ENCODE results near the gene NXF1.

The NXF1 gene

DNA sequence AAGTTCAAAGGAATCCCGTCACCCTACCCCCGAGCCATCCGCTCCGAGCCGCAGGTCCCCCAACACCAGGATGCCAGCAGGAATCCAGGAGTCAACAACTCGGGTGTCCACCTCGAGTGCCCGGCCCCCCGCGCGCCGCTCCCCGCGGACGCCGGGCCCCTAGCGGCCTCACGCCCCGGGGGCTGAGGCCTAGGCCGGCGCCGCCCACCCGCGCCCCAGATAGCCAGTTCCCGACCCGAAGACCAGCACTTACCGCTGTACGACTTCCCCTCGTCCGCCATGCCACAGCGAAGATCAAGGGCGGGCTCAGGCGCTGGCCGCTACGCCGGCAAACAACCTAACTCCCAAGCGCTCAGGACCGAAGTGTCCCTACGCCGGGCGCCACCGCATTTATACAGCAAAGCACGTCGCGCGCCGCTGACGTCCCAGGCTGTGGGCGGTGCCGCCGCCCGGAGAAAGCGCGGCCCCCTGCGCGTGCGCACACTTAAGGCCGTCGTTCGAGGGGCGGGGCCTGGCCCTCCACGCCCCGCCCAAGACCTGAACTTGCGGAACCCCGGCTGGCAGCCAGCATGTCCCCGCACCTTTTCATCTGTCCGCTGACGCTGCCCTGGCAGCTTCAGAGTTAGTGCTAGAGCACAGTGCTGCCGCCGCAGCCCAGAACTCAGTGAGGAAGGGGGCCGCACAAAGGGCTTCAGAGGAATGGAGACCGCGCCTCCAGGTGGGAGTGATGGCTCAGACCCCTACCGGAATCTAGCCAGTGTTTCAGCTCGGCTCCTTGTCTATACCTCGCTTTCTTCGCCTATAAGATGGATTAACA is at the start of gene NXF1:
NXF1 (minus strand) TSS at position 365 of the 817 bp plus-strand sequence; CDS start at position 281, 84 bp downstream.
- Histone ChIP-seq H3K4me2 (peak within 1 kb of the TSS; percentile 100), H2AFZ (ENCODE audit: low read depth) (peak within 1 kb of the TSS; percentile 63; the same call in 1 of the 2 replicates), H3K27ac (peak within 1 kb of the TSS; percentile 92), H4K20me1 (ENCODE audit: insufficient read depth) (peaks cover 6% of the 10 kb centered on the region), H3K4me1 (ENCODE audit: low read depth, poor library complexity, severe bottlenecking) (peaks cover 39% of the 10 kb centered on the region), H3K4me3 (IDR thresholded peaks at IDR 0.05; ENCODE audit: insufficient read depth, low read depth, low read length) (peak within 1 kb of the TSS; percentile 40), H3K79me2 (ENCODE audit: insufficient read depth, low read depth) (peaks cover 20% of the 10 kb centered on the region), H3K9ac (peak within 1 kb of the TSS; percentile 66), H3K27me3 (ENCODE audit: insufficient read depth, low read depth) (no peaks in the 10 kb centered on the region), H3K36me3 (ENCODE audit: insufficient read depth) (no peaks in the 10 kb centered on the region)
- TF ChIP-seq, protein P1, sequence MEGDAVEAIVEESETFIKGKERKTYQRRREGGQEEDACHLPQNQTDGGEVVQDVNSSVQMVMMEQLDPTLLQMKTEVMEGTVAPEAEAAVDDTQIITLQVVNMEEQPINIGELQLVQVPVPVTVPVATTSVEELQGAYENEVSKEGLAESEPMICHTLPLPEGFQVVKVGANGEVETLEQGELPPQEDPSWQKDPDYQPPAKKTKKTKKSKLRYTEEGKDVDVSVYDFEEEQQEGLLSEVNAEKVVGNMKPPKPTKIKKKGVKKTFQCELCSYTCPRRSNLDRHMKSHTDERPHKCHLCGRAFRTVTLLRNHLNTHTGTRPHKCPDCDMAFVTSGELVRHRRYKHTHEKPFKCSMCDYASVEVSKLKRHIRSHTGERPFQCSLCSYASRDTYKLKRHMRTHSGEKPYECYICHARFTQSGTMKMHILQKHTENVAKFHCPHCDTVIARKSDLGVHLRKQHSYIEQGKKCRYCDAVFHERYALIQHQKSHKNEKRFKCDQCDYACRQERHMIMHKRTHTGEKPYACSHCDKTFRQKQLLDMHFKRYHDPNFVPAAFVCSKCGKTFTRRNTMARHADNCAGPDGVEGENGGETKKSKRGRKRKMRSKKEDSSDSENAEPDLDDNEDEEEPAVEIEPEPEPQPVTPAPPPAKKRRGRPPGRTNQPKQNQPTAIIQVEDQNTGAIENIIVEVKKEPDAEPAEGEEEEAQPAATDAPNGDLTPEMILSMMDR (conservative IDR thresholded peaks at IDR 0.05; ENCODE audit: low read depth, low read length), result no peak

DNA sequence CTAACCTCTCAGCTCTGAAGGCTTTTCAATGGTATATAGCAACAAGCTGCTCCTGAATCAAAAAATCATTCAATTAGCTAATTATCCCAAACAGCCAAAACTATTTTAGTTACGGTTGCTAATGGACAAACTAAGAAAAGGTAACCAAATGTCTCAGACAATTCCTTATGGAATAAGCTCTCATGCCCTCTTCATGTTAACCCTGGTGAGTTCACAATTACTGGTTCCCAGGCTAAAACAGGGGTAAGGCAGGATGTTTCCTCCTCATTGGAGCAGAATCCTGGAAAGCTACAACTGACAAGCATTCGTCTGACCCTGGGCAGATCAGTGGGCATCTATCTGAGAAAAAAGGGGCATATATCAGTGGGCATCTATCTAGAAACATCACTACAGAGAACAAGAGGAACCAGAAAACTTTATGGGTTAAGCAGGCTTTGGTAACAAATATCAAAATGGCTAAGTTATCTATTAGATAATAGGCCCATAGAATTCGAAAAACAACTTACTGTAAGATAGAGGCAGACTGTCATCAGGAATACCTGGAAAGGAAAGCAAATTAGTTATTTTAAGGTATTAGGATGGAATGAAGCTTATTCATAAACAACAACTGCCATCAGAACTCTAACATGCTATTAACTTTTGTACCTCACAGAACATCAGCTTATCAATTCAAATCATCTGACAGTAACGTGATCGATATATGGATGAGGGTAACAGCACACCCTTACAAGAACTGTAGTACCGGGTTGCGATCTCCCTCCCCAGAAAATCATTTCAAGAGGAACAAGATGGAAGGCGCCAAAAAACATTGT is 49.0 kb upstream of the NXF1 start:
- peak overlapping the region; percentile 96 for H3K27ac ChIP-seq
- peaks cover 65% of the 10 kb centered on the region for H3K79me2 ChIP-seq (ENCODE audit: insufficient read depth, low read depth)
- peaks cover 27% of the 10 kb centered on the region for H4K20me1 ChIP-seq (ENCODE audit: insufficient read depth)
- no peak overlapping the region for H3K4me3 ChIP-seq (IDR thresholded peaks at IDR 0.05; ENCODE audit: insufficient read depth, low read depth, low read length)
- TF ChIP-seq, protein P1 (conservative IDR thresholded peaks at IDR 0.05; ENCODE audit: low read depth, low read length), result no peak
- peaks cover 60% of the 10 kb centered on the region for H3K4me1 ChIP-seq (ENCODE audit: low read depth, poor library complexity, severe bottlenecking)
- no peak overlapping the region for H2AFZ ChIP-seq (ENCODE audit: low read depth)
- H3K27me3 ChIP-seq (ENCODE audit: insufficient read depth, low read depth), result no peaks in the 10 kb centered on the region
- H3K4me2 ChIP-seq, result peak overlapping the region; percentile 89
- H3K36me3 ChIP-seq (ENCODE audit: insufficient read depth), result peaks cover 28% of the 10 kb centered on the region
- peak overlapping the region; percentile 99 for H3K9ac ChIP-seq

DNA sequence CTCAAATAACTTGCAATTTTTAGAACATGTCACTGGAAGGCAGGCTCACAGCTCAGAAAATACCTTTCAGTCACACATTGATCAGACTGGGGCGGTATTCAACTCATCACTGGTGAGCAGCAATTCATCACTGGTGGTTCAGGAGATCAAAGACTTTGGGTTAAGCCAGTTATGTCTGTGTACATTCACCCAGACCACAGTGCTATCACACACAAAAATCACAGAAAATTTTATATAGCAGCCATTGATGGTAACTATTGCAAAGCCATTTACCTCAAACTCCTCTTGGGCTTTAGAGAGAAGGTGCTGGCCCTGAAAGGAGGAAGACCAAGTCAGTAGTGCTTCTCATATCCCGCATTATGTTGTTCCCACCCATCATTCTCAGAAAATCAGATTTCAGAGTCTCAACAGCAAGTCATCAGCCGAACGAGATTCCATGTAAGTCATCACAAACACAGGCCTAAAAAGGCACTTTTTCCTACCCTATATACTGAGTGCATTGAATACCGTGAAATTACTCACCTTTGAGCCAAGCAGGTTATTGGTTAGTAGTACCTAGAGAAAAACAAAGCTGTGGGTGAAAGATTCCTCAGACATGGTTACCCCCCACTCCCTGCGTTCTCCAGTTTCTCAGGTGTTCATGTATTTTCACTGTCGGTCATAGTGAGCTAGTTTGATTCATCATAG is 48.2 kb upstream of the NXF1 start:
- Histone ChIP-seq H3K4me2 (peak overlapping the region; percentile 89), H3K79me2 (ENCODE audit: insufficient read depth, low read depth) (peaks cover 60% of the 10 kb centered on the region), H3K36me3 (ENCODE audit: insufficient read depth) (peaks cover 28% of the 10 kb centered on the region)

More for the DNA sequence above, 48.2 kb upstream of the NXF1 start:
- Histone ChIP-seq H3K4me3 (IDR thresholded peaks at IDR 0.05; ENCODE audit: insufficient read depth, low read depth, low read length) (no peak overlapping the region), H3K4me1 (ENCODE audit: low read depth, poor library complexity, severe bottlenecking) (peaks cover 63% of the 10 kb centered on the region), H2AFZ (ENCODE audit: low read depth) (no peak overlapping the region), H4K20me1 (ENCODE audit: insufficient read depth) (peaks cover 27% of the 10 kb centered on the region), H3K9ac (peak overlapping the region; percentile 99), H3K27me3 (ENCODE audit: insufficient read depth, low read depth) (no peaks in the 10 kb centered on the region), H3K27ac (peak overlapping the region; percentile 96)
- TF ChIP-seq, protein P1 (conservative IDR thresholded peaks at IDR 0.05; ENCODE audit: low read depth, low read length), result no peak

Measured in KMS-11 (cell line).